A204.1 (cell line): Measurements from ENCODE around the gene NUP50.

ENCODE experiments used
- FAIRE-seq: peaks from 2 replicates; lab custom pipeline; 2012; peaks lifted over from hg19 to GRCh38; lab: Jason Lieb, UNC

NUP50 gene

GRCh38 chr22:45163451-45164269 is at the start of gene NUP50:
Gene NUP50, plus strand, starts transcription at chr22:45163925. Its CDS starts 4,253 bp downstream, at chr22:45168178.
- FAIRE-seq, result peak; percentile 85

- FAIRE-seq, result no peak
Measured at GRCh38 chr22:45120440-45120839, 43.3 kb upstream of the NUP50 start.

- FAIRE-seq, result no peak
Measured at GRCh38 chr22:45120931-45121330, 42.8 kb upstream of the NUP50 start.

GRCh38 chr22:45124176-45124847 is 39.4 kb upstream of the NUP50 start:
- no peak for FAIRE-seq

- FAIRE-seq, result no peak
Measured at GRCh38 chr22:45125188-45125587, 38.5 kb upstream of the NUP50 start.

- FAIRE-seq, result no peak
Measured at GRCh38 chr22:45127866-45128265, 35.9 kb upstream of the NUP50 start.

GRCh38 chr22:45129703-45130524 is 33.8 kb upstream of the NUP50 start:
- no peak for FAIRE-seq

- FAIRE-seq, result no peak
Measured at GRCh38 chr22:45130891-45131290, 32.8 kb upstream of the NUP50 start.

GRCh38 chr22:45131749-45132148 is 32.0 kb upstream of the NUP50 start:
- no peak for FAIRE-seq

GRCh38 chr22:45134313-45134712 is 29.4 kb upstream of the NUP50 start:
- FAIRE-seq, result no peak

- no peak for FAIRE-seq
Measured at GRCh38 chr22:45136594-45136993, 27.1 kb upstream of the NUP50 start.

- no peak for FAIRE-seq
Measured at GRCh38 chr22:45139693-45140092, 24.0 kb upstream of the NUP50 start.

- FAIRE-seq, result no peak
Measured at GRCh38 chr22:45142376-45142775, 21.3 kb upstream of the NUP50 start.

GRCh38 chr22:45144916-45145315 is 18.8 kb upstream of the NUP50 start:
- FAIRE-seq, result no peak

GRCh38 chr22:45149671-45150070 is 14.1 kb upstream of the NUP50 start:
- no peak for FAIRE-seq

- FAIRE-seq, result no peak
Measured at GRCh38 chr22:45150139-45150538, 13.6 kb upstream of the NUP50 start.

GRCh38 chr22:45151503-45151902 is 12.2 kb upstream of the NUP50 start:
- no peak for FAIRE-seq

- FAIRE-seq, result no peak
Measured at GRCh38 chr22:45154383-45154782, 9.3 kb upstream of the NUP50 start.

GRCh38 chr22:45155050-45155840 is 8.5 kb upstream of the NUP50 start:
- no peak for FAIRE-seq

GRCh38 chr22:45157907-45158306 is 5.8 kb upstream of the NUP50 start:
- FAIRE-seq, result no peak

- no peak for FAIRE-seq
Measured at GRCh38 chr22:45159652-45160462, 3.9 kb upstream of the NUP50 start.
